Nephron (organoid): ENCODE data around the gene OR4D10.

Experiments used
- H3K27ac Mint-ChIP-seq, 3 experiments: 2 replicates each; pipeline ENCODE4 v1.8.0; 2020; ENCODE audit warnings: mixed read lengths in 3 of 3, mild to moderate bottlenecking in 2 of 3, moderate library complexity in 1 of 3
- H3K27me3 Mint-ChIP-seq: 2 replicates; pipeline ENCODE4 v1.8.0; 2021; ENCODE audit warnings: low read depth, mild to moderate bottlenecking, moderate library complexity, mixed read lengths
- H3K36me3 Mint-ChIP-seq: 2 replicates; pipeline ENCODE4 v1.8.0; 2020; ENCODE audit warnings: low read depth, mixed read lengths
- H3K4me1 Mint-ChIP-seq: 2 replicates; pipeline ENCODE4 v1.8.0; 2020; ENCODE audit warnings: mixed read lengths
- H3K4me3 Mint-ChIP-seq, 3 experiments: 2 replicates each; pipeline ENCODE4 v1.8.0; 2020; ENCODE audit warnings: mild to moderate bottlenecking in 3 of 3, mixed read lengths in 3 of 3, moderate library complexity in 2 of 3
- H3K9me3 Mint-ChIP-seq: 2 replicates; pipeline ENCODE4 v1.8.0; 2020; ENCODE audit warnings: mixed read lengths
- CTCF ChIP-seq, 3 experiments: fragments of 200-600 bp; sonication (generic); IDR thresholded peaks; one replicate each; pipeline ENCODE4 v1.5.0; 2021; ENCODE audit warnings: antibody characterized with exemption in 3 of 3; ENCODE audit not compliant: unreplicated experiment in 3 of 3

The OR4D10 gene

GRCh38 chr11:59473015-59473414, at the start of gene OR4D10:
Gene OR4D10 (plus strand): TSS chr11:59473315. CDS start chr11:59477430, 4,115 bp downstream.
- Mint-ChIP-seq H3K4me3 (no peak within 1 kb of the TSS), H3K27ac (no peak within 1 kb of the TSS), H3K27me3 (no peaks in the 10 kb centered on the region), H3K9me3 (no peaks in the 10 kb centered on the region), H3K4me1 (no peaks in the 10 kb centered on the region), H3K36me3 (no peaks in the 10 kb centered on the region)
- TF ChIP-seq CTCF (IDR thresholded peaks at IDR 0.05; ENCODE audit: unreplicated experiment in 3 of 3), result no peak

GRCh38 chr11:59423835-59424234, 49.3 kb upstream of the OR4D10 start:
- no peak for TF ChIP-seq CTCF (IDR thresholded peaks at IDR 0.05; ENCODE audit: unreplicated experiment in 3 of 3)
- Mint-ChIP-seq H3K9me3 (no peaks in the 10 kb centered on the region), H3K4me1 (no peaks in the 10 kb centered on the region), H3K36me3 (no peaks in the 10 kb centered on the region), H3K4me3 (no peak overlapping the region), H3K27me3 (peaks cover 6% of the 10 kb centered on the region), H3K27ac (no peak overlapping the region)

- Mint-ChIP-seq H3K9me3 (no peaks in the 10 kb centered on the region), H3K36me3 (no peaks in the 10 kb centered on the region), H3K27ac (no peak overlapping the region)
Measured at GRCh38 chr11:59425131-59425530, 48.0 kb upstream of the OR4D10 start.

GRCh38 chr11:59426361-59427067, 46.6 kb upstream of the OR4D10 start, which contains the start of gene OR5A2:
Gene OR5A2 (minus strand): TSS chr11:59426413. CDS start chr11:59422953, 3,460 bp downstream.
- no peaks in the 10 kb centered on the region for H3K4me1 Mint-ChIP-seq
- H3K4me3 Mint-ChIP-seq, result no peak within 1 kb of the TSS
- TF ChIP-seq CTCF (IDR thresholded peaks at IDR 0.05; ENCODE audit: unreplicated experiment in 3 of 3), result no peak
- H3K27me3 Mint-ChIP-seq, result peaks cover 3% of the 10 kb centered on the region
- H3K36me3 Mint-ChIP-seq, result no peaks in the 10 kb centered on the region
- no peaks in the 10 kb centered on the region for H3K9me3 Mint-ChIP-seq
- no peak within 1 kb of the TSS for H3K27ac Mint-ChIP-seq

More at GRCh38 chr11:59425131-59425530, 48.0 kb upstream of the OR4D10 start:
- no peaks in the 10 kb centered on the region for H3K4me1 Mint-ChIP-seq
- no peak overlapping the region for H3K4me3 Mint-ChIP-seq
- TF ChIP-seq CTCF (IDR thresholded peaks at IDR 0.05; ENCODE audit: unreplicated experiment in 3 of 3), result no peak
- H3K27me3 Mint-ChIP-seq, result peaks cover 6% of the 10 kb centered on the region

GRCh38 chr11:59427068-59427382, 46.1 kb upstream of the OR4D10 start:
- Mint-ChIP-seq H3K4me1 (no peaks in the 10 kb centered on the region), H3K27me3 (peaks cover 3% of the 10 kb centered on the region), H3K9me3 (no peaks in the 10 kb centered on the region), H3K27ac (no peak overlapping the region), H3K36me3 (no peaks in the 10 kb centered on the region), H3K4me3 (no peak overlapping the region)
- no peak for TF ChIP-seq CTCF (IDR thresholded peaks at IDR 0.05; ENCODE audit: unreplicated experiment in 3 of 3)

- Mint-ChIP-seq H3K27ac (no peak overlapping the region), H3K9me3 (no peaks in the 10 kb centered on the region), H3K27me3 (peaks cover 3% of the 10 kb centered on the region), H3K4me1 (no peaks in the 10 kb centered on the region), H3K4me3 (no peak overlapping the region), H3K36me3 (no peaks in the 10 kb centered on the region)
- peak; percentile 61 to 71 (median 61) for TF ChIP-seq CTCF (IDR thresholded peaks at IDR 0.05; ENCODE audit: unreplicated experiment in 3 of 3)
Measured at GRCh38 chr11:59429924-59430516, 43.1 kb upstream of the OR4D10 start.
